GM12878 (cell line): ENCODE results near the gene ZNF800. TPM values are rescaled to one million over a fixed set of nuclear protein-coding genes. Genes with fewer than 3 reads are reported as not detected.
A peak's percentile ranks its signal among the peaks of the same experiment; 100 is the strongest.

Source experiments
- ATAC-seq: fragments of 200-7000 bp; cut with Tn5 transposase; 3 replicates; pipeline ENCODE4 v1.9.1; 2020; ENCODE audit warnings: mild to moderate bottlenecking, moderate library complexity
- BruUV-seq: library from RNA; stranded (reverse); fragments of 400-500 nt; replicated peaks from 2 replicates; lab custom pipeline; 2021; lab: Mats Ljungman, UMichigan
- CTCF ChIA-PET: fragments of 300-600 bp; sonication (Branson Sonifier 250); formaldehyde crosslinking; extraction: SDS; loops from one replicate; lab custom pipeline; 2021; ENCODE audit warnings: inconsistent platforms; lab: Yijun Ruan, JAX
- POLR2A ChIA-PET: fragments of 350-600 bp; formaldehyde crosslinking; extraction: SDS; loops from one replicate; lab custom pipeline; 2021; ENCODE audit warnings: inconsistent platforms; lab: Charles Lee
- RAD21 ChIA-PET: fragments of 300-600 bp; sonication (Branson Sonifier 250); formaldehyde crosslinking; loops from one replicate; lab custom pipeline; 2023; ENCODE audit warnings: antibody characterized with exemption; ENCODE audit not compliant: unreplicated experiment; lab: Charles Lee
- SMC1A ChIA-PET: fragments of 300-600 bp; sonication (Branson Sonifier 250); formaldehyde crosslinking; loops from one replicate; lab custom pipeline; 2023; ENCODE audit not compliant: unreplicated experiment, uncharacterized antibody; lab: Charles Lee
- DNase-seq: peaks from one replicate; pipeline ENCODE4 v3.0.0-alpha.2; 2011; ENCODE audit warnings: low read depth, low spot score
- FAIRE-seq: peaks from 3 replicates; lab custom pipeline; 2011; peaks lifted over from hg19 to GRCh38; lab: Jason Lieb, UNC
- H2AFZ ChIP-seq: 2 replicates; pipeline ENCODE4 v1.6.0; 2011; ENCODE audit warnings: low read depth, low read length, control low read depth; ENCODE audit not compliant: control insufficient read depth
- H3K27ac ChIP-seq: 2 replicates; pipeline ENCODE4 v1.5.1; 2011; ENCODE audit warnings: control low read depth; ENCODE audit not compliant: control insufficient read depth, insufficient read depth
- H3K27me3 ChIP-seq, 2 experiments: replicated peaks in 1 of 2; 2 replicates each; pipeline versions ENCODE4 v1.6.0 to v1.6.1; 2011; ENCODE audit warnings: low read length in 1 of 2; ENCODE audit not compliant: control insufficient read depth in 2 of 2, insufficient read depth in 2 of 2
- H3K36me3 ChIP-seq, 2 experiments: 2 replicates each; pipeline ENCODE4 v1.5.1; 2011; ENCODE audit warnings: low read length in 1 of 2; ENCODE audit not compliant: control insufficient read depth in 2 of 2, insufficient read depth in 2 of 2
- H3K4me1 ChIP-seq: 2 replicates; pipeline ENCODE4 v1.6.1; 2011; ENCODE audit warnings: mild to moderate bottlenecking, low read length, moderate library complexity, mixed read lengths; ENCODE audit not compliant: control insufficient read depth, insufficient read depth
- H3K4me2 ChIP-seq: 2 replicates; pipeline ENCODE4 v1.6.0; 2011; ENCODE audit warnings: control low read depth; ENCODE audit not compliant: control insufficient read depth, insufficient read depth
- H3K4me3 ChIP-seq: fragments of 200-600 bp; sonication (generic); 2 replicates; pipeline ENCODE4 v1.5.1; 2016
- H3K79me2 ChIP-seq: 2 replicates; pipeline ENCODE4 v1.6.0; 2011; ENCODE audit warnings: low read length; ENCODE audit not compliant: control insufficient read depth, insufficient read depth
- H3K9ac ChIP-seq: 2 replicates; pipeline ENCODE4 v1.8.0; 2011; ENCODE audit warnings: low read length, control low read depth, mixed read lengths; ENCODE audit not compliant: control insufficient read depth, insufficient read depth
- H3K9me3 ChIP-seq: replicated peaks from 3 replicates; pipeline ENCODE4 v1.5.1; 2011; ENCODE audit warnings: mild to moderate bottlenecking, low read length; ENCODE audit not compliant: control insufficient read depth, insufficient read depth
- H4K20me1 ChIP-seq: 2 replicates; pipeline ENCODE4 v1.6.0; 2011; ENCODE audit not compliant: control insufficient read depth, insufficient read depth
- CBFB ChIP-seq: IDR thresholded peaks from 2 replicates; pipeline ENCODE4 v1.6.1; 2016; ENCODE audit warnings: antibody characterized with exemption, low read depth
- CBX5 ChIP-seq: sonication (generic); IDR thresholded peaks from 2 replicates; pipeline ENCODE4 v1.6.1; 2016; ENCODE audit warnings: low read depth, moderate library complexity, mild to moderate bottlenecking, inconsistent platforms
- CTCF ChIP-seq, 3 experiments: IDR thresholded peaks in 2 of 3; conservative IDR thresholded peaks in 1 of 3; 2 replicates each; pipeline ENCODE4 v1.5.1; 2011; ENCODE audit warnings: low read depth in 3 of 3, low read length in 3 of 3, mild to moderate bottlenecking in 3 of 3, control low read depth in 2 of 3, moderate library complexity in 2 of 3, inconsistent platforms in 1 of 3, mixed read lengths in 1 of 3; ENCODE audit not compliant: control insufficient read depth in 2 of 3, insufficient read depth in 1 of 3; ENCODE audit errors: extremely low read depth in 1 of 3
- E2F8 ChIP-seq: fragments of 450-650 bp; IDR thresholded peaks from 2 replicates; pipeline ENCODE4 v1.6.1; 2018; ENCODE audit warnings: mild to moderate bottlenecking, low read depth, moderate library complexity; ENCODE audit not compliant: partially characterized antibody
- IRF4 ChIP-seq: IDR thresholded peaks from 2 replicates; pipeline ENCODE4 v1.6.1; 2011; ENCODE audit warnings: low read depth, low read length
- KDM1A ChIP-seq: fragments of 200-600 bp; sonication (generic); IDR thresholded peaks from 2 replicates; pipeline ENCODE4 v1.6.1; 2016; ENCODE audit warnings: borderline replicate concordance
- KLF5 ChIP-seq: fragments of 450-650 bp; IDR thresholded peaks from 2 replicates; pipeline ENCODE4 v1.6.1; 2014; ENCODE audit warnings: mild to moderate bottlenecking; ENCODE audit not compliant: partially characterized antibody
- RB1 ChIP-seq: fragments of 450-650 bp; formaldehyde crosslinking; IDR thresholded peaks from 2 replicates; pipeline ENCODE4 v1.6.1; 2017; ENCODE audit warnings: mild to moderate bottlenecking, borderline replicate concordance
- SRF ChIP-seq, 2 experiments: IDR thresholded peaks; 2 replicates each; pipeline ENCODE4 v1.6.1; 2011; ENCODE audit warnings: low read depth in 2 of 2, low read length in 2 of 2, mild to moderate bottlenecking in 1 of 2, moderate library complexity in 1 of 2
- ZNF592 ChIP-seq: fragments of 450-650 bp; IDR thresholded peaks from 2 replicates; pipeline ENCODE4 v1.6.1; 2017; ENCODE audit warnings: mild to moderate bottlenecking, moderate library complexity
- ZSCAN29 ChIP-seq: fragments of 450-650 bp; IDR thresholded peaks from 2 replicates; pipeline ENCODE4 v1.6.1; 2017; ENCODE audit warnings: mild to moderate bottlenecking, moderate library complexity
- WGBS: methylation state at CpG from one replicate; pipeline ENCODE4 v1.1.6; 2016; ENCODE audit warnings: low lambda C conversion rate; ENCODE audit not compliant: insufficient replicate concordance, insufficient coverage; ENCODE audit errors: missing lambda C conversion rate; 5-methylcytosine and 5-hydroxymethylcytosine counted together
- in situ Hi-C: fragments of 300-500 bp; cut with MboI; formaldehyde crosslinking; loops from 9 replicates; pipeline ENCODE4 v1.14.3; 2018; ENCODE audit warnings: mixed read lengths
- intact Hi-C: fragments of 100-400 bp; cut with micrococcal nuclease; formaldehyde crosslinking; loops from one replicate; pipeline ENCODE4 v1.14.2; 2022; ENCODE audit not compliant: unreplicated experiment
- polyA plus RNA-seq, 11 experiments: library from polyadenylated mRNA; depleted of rRNA in 4 of 11; unstranded in 6 of 11; stranded (reverse) in 5 of 11; fragments of >200 nt; fragmentation: Nextera tagmentation in 4 of 11; fragmentation: Illumina TruSeq in 1 of 11; extraction: Ambion mirVana in 4 of 11; extraction: Trizol in 1 of 11; gene quantifications; 1 replicate in 1 of 11; 2 replicates in 10 of 11; pipeline versions ENCODE4 v1.2.1 to v1.2.3, GENCODE V29; 2011 to 2016; ENCODE audit warnings: inconsistent platforms in 2 of 11, missing spikeins in 2 of 11, low read depth in 1 of 11
- total RNA-seq, 4 experiments: library from RNA; depleted of rRNA in 3 of 4; stranded (reverse); fragments of >200 nt in 3 of 4; fragmentation: Illumina TruSeq in 1 of 4; extraction: Trizol in 1 of 4; gene quantifications; 2 replicates each; pipeline versions ENCODE4 v1.2.1 to v1.2.3, GENCODE V29; 2013 to 2021
- TF ChIP-seq, protein P1 (sequence below): IDR thresholded peaks from 2 replicates; pipeline ENCODE4 v1.6.1; 2011; ENCODE audit warnings: low read depth, low read length, improper control_type of control experiment, borderline replicate concordance
- TF ChIP-seq, protein P2 (sequence below): IDR thresholded peaks from 2 replicates; pipeline ENCODE4 v1.6.1; 2012; ENCODE audit warnings: low read depth, low read length, improper control_type of control experiment

ZNF800 gene
- total and polyA plus RNA-seq, 10 of the 15 experiments (the other 5 are each of a cell fraction or from before 2014, with no cell fraction given), result 6.8 to 33.9 (median 23.8) TPM

DNA sequence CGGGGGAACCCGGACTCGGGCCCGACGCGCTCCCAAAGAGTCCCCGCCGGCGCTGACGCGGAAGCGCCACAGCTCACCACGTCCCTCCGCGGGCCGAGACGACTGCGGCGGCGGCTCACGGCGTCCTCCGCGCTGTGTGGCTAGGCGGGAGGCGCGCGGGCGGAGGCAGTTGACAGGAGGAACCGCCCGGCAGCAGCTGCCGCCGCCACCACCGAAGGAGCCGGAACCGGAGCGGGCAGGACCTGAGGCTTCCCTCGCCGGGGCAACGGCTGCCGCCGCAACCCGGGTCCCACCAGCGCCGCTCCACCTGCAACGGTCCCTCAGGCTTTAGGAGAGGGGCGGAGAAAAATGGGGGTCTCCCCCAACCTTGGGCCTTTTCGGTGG lies 334 bp downstream of the ZNF800 start:
- no peaks in the 10 kb centered on the region for H4K20me1 ChIP-seq
- in situ Hi-C loops (no loop called here), intact Hi-C loops (loop anchor here (5.0 kb wide), 1 partner anchor 260 kb away; the partner anchor contains the start of gene SND1)
- H3K9me3 ChIP-seq, result no peaks in the 10 kb centered on the region
- no TSS peak for BruUV-seq
- peaks cover 54% of the 10 kb centered on the region for H3K79me2 ChIP-seq
- H3K4me1 ChIP-seq, result peaks cover 7% of the 10 kb centered on the region; the same call in 1 of the 2 replicates
- peak overlapping the region; percentile 97 for H3K27ac ChIP-seq
- SMC1A ChIA-PET, result interaction anchor here (0.6 to 4.1 kb wide), 6 partner anchors 12 to 716 kb away, joined by 3 to 13 read pairs (median 6); no protein-coding TSS in a partner anchor
- RAD21 ChIA-PET, result interaction anchor here (0.9 to 3.7 kb wide), 3 partner anchors 12 to 55 kb away, joined by 3 to 13 read pairs (median 4); no protein-coding TSS in a partner anchor
- H3K4me2 ChIP-seq, result no peak overlapping the region
- FAIRE-seq (no peak), DNase-seq (no peak), ATAC-seq (peak; percentile 66)
- peaks cover 0 to 4% of the 10 kb centered on the region in 2 experiments; a peak in 1 of 4 replicates for H3K36me3 ChIP-seq
- CTCF ChIA-PET, result interaction anchor here (0.7 to 2.0 kb wide), 4 partner anchors 10 to 55 kb away, joined by 3 to 10 read pairs (median 6); no protein-coding TSS in a partner anchor
- POLR2A ChIA-PET, result interaction anchor here (0.6 to 4.7 kb wide), 8 partner anchors 10 to 44 kb away, joined by 3 to 28 read pairs (median 4); no protein-coding TSS in a partner anchor
- H3K4me3 ChIP-seq, result peak overlapping the region; percentile 83
- H3K9ac ChIP-seq, result peak overlapping the region; percentile 91
- no peaks in the 10 kb centered on the region for H3K27me3 ChIP-seq
- 2% methylated on average over 43 of the region's 48 CpGs for WGBS
- H2AFZ ChIP-seq, result peak overlapping the region; percentile 59
- TF ChIP-seq CTCF (IDR thresholded peaks at IDR 0.05 in 2 of 3, conservative IDR thresholded peaks at IDR 0.05 in 1 of 3; ENCODE audit: control insufficient read depth in 2 of 3, extremely low read depth in 1 of 3, insufficient read depth in 1 of 3, low read depth in 3 of 3, low read length in 3 of 3) (no peak), CBX5 (peak; percentile 90; the same call in 1 of the 2 replicates), RB1 (no peak), IRF4 (no peak), CBFB (no peak), KLF5 (no peak), E2F8 (no peak), KDM1A (no peak), ZNF592 (no peak), ZSCAN29 (no peak), SRF (IDR thresholded peaks at IDR 0.05; ENCODE audit: low read depth in 2 of 2, low read length in 2 of 2) (0 out of 4 replicates have a peak, but pooled peaks of 1 of the 2 experiments have one; percentile 5)
- TF ChIP-seq, protein P1, sequence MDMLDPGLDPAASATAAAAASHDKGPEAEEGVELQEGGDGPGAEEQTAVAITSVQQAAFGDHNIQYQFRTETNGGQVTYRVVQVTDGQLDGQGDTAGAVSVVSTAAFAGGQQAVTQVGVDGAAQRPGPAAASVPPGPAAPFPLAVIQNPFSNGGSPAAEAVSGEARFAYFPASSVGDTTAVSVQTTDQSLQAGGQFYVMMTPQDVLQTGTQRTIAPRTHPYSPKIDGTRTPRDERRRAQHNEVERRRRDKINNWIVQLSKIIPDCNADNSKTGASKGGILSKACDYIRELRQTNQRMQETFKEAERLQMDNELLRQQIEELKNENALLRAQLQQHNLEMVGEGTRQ, result no peak
- TF ChIP-seq, protein P2, sequence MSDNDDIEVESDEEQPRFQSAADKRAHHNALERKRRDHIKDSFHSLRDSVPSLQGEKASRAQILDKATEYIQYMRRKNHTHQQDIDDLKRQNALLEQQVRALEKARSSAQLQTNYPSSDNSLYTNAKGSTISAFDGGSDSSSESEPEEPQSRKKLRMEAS, result peak; percentile 56; the same call in 1 of the 2 replicates
